ENCODE results near the gene ZNRF1. TPM values are rescaled to one million over a fixed set of nuclear protein-coding genes. Genes with fewer than 3 reads are reported as not detected.
A peak's percentile ranks its signal among the peaks of the same experiment; 100 is the strongest.

ZNRF1 gene
- total RNA-seq, 2 donors from 2014 or later = 16.7 to 17.5 TPM

DNA sequence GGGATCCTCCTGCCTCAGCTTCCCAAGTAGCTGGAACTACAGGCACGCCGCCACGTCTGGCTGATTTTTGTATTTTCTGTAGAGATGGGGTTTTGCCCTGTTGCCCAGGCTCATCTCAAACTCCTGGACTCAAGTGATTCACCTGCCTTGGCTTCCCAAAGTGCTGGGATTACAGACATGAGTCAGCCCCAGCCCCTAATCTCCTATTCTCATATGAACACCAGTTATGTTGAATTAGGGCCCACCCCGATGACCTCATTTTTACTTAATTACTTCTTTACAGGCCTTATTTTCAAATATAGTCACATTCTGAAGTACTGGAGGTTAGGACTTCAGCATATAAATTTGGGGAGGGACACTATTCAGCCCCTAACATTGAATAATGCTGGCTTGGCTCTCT is 49.2 kb downstream of the ZNRF1 start:
- intact Hi-C loops (cut with DNase I) = no loop called here

DNA sequence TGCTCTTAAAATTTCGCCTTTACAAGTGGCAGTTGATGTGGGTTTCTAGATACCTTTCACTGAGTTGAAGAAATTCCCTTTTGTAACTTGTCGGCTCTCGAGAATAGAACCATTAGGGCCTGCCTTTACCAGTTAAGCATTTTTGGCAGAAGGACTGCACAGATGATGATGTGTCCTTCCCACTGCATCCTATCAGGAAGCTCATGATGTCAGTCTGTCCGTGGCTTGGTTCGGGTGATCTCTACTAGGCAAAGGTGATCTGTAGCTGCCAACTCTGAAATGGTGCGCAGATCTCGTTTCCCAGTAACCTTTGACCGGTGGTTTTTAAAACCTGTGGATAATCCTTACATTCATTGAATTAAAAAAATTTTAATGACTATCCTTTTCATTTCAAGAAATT is 49.7 kb downstream of the ZNRF1 start:
- peak in 1 of 2 donors; percentile 69 for ATAC-seq
- no peak for DNase-seq
- intact Hi-C loops (cut with DNase I) = no loop called here

More for the DNA sequence above, 49.2 kb downstream of the ZNRF1 start:
- DNase-seq = no peak
- ATAC-seq = no peak

DNA sequence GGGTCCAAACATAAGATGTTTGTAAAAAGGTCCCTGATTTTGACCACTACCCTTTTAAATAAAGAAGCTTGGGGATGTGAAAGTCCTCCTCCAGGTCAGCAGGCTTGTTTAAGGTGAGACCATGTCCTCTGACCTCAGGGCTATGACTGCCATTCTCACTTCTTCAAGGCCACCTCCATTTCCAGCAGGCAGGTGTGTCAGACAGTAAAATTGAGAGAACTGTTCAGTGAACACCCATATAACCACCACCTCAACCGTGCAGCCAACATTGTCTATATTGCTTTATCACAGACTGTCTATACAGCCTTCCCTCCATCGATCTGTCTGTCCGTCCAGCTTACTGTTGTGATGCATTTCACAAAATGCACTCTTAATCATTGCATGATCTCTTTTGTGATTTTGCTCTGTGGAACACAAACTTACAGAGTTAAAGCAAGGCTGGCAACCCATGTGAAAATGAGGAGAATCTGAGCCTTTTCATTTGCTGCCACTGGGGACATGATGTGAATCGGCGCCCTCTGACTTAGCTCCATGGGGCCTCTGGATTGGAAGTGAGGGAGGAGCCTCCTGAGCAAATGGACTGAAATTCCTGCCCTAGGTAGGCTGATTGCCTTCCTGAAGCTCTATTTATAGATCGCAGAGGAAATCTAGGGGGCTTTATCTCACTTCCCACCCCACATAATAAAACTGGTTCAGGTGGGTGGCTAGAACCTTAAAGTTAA is 53.8 kb downstream of the ZNRF1 start:
- intact Hi-C loops (cut with DNase I) = no loop called here
- no peak for DNase-seq
- no peak for ATAC-seq

DNA sequence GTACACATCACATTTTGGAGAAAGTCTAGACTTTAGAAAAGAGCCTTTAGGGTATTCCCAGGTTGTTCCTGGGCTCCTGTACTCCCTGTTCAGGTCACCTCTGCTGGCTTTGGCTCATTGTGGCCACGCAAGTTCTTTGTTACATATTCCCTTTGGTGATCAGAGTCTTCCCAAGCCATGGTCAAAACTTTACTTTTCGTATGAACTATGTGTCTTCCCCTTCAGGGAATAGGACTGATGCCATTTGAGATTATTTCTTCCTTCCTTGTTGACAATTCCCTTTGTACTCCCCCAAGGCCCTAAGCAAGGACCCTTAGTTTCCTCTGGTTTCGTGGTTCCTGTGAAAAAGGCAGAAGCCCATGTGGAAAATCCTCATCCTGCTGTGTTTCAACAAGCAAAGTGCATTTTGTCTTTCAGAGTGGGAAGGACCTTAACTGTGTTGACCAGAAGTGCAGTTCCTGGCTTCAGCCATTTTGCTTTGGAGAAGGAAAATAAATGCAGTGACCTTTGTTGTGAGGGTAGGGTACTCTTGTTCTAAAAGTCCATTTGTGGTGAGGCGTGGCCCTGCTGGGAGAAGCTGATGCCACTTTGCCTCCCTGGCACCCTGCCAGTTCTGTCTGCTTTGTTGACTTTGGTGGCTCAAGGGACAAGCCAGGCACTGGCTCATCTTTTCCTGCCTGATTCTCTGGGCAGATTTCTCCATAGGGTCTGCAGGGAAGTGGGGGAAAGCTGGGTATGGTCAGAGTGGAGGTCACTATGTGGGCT is 55.1 kb downstream of the ZNRF1 start:
- ATAC-seq (peak; percentile 67 to 69), DNase-seq (peak; percentile 78)
- intact Hi-C loops (cut with DNase I) = no loop called here

DNA sequence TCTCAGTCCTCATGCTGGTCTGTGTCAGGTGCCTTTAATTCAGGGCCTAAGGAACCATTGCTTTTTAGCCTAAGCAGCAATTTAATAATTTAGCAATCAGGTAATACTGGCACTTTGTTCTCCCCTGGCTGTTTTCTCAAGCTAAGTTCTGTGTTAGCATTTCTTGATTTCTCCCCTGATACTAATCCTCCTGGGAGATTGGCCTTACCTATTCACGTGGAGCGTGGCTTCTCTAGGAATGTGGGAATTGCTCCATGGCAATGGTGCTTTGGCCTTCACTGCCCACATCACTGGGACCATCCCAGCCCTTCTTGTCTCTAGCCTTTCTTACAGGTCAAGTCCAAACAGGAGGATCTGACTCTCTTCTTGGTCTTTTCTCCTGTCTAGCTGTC is 55.7 kb downstream of the ZNRF1 start:
- no peak for ATAC-seq
- intact Hi-C loops (cut with DNase I) = no loop called here

DNA sequence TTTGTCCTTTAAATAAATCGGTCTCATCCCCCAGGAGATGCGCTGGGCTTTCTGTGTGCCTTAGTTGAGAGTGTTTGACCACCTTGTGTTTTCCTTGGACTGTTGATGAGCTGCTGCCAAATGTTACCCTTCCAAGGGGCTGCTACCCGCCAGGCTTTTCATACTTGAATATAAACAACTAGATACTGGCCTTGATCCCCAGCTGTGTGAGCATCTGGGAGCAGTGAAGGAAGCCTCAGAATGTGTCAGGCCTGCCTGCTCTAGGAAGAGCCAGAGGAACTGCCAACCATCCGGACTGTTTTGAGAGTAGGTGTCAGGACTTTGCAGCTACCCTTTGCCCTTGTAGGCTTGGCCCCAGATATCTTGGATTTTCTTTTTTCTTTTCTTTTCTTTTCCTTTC is 60.0 kb downstream of the ZNRF1 start:
- DNase-seq (no peak), ATAC-seq (no peak)
- intact Hi-C loops (cut with DNase I) = no loop called here

More for the DNA sequence above, 55.7 kb downstream of the ZNRF1 start:
- DNase-seq = no peak

DNA sequence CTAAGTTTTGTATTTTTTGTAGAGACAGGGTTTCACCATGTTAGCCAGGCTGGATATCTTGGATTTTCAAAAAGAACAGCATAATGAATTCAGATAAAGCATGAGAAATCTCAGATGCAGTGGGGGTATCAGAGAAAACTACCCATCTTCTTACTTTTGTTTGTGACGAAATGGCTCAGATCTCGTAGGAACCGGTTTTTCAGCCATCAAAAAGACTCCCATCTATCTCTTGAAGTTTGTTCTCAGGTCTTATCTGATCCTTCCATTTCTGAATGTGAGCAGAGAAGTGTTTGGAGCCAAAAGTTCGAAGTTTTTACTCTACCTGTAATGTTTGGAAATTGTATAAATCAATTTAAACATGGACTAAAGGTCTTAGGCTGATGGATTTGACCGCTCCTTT is 60.6 kb downstream of the ZNRF1 start:
- no peak for DNase-seq
- ATAC-seq = no peak
- intact Hi-C loops (cut with DNase I) = no loop called here

DNA sequence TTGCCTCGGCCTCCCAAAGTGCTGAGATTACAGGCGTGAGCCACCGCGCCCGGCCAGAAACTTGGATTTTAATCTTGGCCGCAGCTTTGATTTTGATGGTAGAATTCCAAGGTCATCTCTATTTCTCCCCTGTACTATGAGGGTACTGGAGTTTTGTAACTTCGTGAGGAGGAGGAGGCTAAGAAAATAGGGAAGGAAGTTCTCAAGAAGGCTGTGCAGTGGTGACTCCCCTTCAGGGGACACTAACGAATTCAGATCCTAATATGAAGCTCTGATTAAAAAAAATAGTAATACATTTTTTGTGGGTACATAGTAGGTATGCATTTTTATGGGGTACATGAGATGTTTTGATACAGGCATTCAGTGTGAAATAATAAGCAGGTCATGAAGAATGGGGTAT is 61.9 kb downstream of the ZNRF1 start:
- intact Hi-C loops (cut with DNase I) = no loop called here
- DNase-seq = no peak
- ATAC-seq = no peak

DNA sequence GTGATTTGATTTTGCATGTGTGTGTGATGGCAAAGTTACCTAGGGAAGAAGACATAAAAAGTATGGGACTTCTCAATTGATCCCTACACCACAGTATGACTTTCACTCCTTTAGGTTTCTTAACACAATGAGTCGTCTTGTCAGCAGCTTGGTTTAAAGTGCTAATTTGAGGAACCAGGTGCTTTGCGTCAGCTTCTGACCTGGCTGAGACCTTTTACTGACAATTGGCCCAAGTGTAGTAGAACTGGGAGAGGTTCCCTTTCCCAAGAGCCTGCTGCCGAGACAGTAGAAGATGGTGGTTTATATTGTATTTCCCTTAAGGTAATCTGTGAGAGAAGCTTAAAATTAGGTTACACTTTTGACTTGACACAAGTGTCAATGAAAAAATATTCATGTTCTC is 62.8 kb downstream of the ZNRF1 start:
- intact Hi-C loops (cut with DNase I) = no loop called here
- DNase-seq (no peak), ATAC-seq (no peak)

DNA sequence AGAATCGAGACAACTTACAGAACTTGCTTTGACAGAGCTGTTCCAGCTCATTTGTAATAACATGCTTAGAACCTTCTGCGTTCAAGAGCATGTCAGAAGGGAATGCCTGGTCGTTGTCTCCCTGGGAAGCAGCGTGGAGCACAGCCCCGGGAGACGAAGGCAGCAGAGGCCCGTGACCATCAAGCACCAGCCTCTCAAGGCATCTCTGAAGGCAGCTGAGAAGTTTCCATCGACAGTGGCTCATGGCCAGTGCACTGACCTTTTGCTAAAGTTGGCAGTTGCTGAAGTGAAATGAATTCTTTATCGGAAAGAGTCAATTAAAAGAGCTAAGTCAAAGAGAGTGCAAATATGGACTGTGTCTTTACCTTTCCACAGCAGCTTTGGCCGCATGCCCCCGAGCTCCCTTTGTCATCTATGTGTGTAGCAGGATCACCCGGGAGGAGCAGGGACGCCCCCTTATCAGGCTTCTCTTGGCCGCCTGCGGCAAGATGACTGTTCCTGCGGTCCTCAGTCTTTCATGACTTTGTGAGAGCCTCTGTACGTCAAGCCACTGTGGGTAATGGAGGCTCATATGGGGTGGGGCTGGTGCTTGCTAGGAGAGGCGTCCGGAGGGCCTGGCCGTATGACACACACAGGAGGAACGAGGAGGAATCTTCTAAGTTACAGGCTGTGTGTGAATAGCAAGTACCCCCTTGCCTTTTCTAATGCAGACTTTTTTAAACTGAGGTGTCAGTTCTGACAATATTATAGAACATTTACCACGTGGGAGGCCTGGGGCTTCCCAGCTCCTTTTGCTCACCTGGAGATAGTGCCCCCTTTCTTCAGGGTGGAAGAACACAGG is 63.5 kb downstream of the ZNRF1 start:
- peak; percentile 83 for DNase-seq
- peak; percentile 84 for ATAC-seq
- intact Hi-C loops (cut with DNase I) = no loop called here

DNA sequence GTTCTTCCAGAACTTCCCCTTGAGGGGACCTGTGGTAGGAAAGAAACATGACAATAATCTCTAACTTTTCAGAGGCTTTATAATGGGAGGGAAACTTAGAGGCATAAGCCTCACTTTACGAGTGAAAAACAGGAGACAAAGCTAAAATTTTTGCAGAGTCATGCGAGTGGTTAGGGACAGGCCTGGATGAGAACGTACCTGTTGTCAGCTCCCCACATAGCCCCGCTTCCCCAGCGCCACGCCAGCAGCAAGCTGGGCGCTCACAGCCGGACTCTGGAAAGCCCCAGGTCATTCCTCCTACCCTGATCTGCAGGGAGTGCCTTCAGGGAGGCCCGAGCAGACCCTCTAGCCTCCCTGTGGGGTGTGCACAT is 64.1 kb downstream of the ZNRF1 start:
- intact Hi-C loops (cut with DNase I) = no loop called here
- DNase-seq = no peak
- ATAC-seq = no peak

DNA sequence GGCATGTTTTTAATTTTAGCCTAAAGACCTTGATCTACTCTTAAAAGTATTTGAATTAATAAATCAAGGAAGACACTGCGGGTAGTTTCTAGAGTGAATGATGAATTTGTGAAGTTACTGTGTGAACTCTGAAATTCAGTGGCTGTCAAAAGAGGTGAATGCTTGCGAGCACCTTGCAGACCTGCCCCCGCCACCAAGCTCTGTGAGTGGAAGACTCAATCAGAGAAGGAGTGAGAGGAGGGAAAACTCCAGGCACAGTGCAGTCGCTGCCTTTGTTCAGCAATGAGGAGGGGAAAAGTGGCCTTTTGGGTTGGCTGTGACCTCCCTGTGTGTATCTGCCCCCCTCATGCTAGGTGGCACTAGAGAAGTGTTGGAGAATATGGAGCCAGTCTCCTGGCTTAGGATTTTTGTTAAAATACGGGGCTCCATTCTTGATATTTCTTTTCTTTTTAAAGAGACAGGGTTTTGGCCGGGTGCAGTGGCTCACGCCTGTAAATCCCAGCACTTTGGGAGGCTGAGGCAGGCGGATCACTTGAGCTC is 64.8 kb downstream of the ZNRF1 start:
- ATAC-seq = no peak
- DNase-seq = no peak
- intact Hi-C loops (cut with DNase I) = no loop called here

DNA sequence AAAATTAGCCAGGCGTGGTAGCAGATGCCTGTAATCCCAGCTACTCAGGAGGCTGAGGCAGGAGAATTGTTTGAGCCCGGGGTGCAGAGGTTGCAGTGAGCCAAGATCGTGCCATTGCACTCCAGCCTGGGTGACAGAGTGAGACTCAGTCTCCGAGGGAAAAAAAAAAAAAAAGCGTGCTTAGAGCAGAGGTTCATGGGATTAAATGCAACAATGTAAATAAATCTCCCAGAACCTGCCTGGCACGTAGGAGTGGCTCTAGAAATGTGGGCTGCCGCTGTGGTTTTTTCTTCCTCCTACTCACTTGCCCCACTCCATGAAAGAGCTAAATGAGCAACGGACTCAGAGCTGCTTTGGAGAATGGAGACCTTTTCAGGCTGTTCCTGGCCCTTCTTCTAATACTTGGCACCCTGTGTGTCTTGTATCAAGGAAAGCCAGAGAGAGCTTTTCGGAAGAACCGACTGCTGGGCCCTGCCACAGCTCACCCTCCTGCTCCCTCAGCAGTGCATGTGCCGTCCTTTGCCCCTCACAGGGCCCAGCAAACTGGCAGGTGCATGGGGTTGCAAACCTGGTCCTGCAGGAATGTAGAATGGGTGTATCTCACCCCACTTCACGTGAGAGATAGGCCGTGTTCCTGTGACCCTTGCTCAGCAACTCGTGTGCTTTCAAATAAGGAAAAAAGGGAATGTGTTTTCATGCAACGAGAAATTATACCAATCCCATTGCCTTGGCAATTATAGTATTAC is 65.8 kb downstream of the ZNRF1 start:
- ATAC-seq = no peak
- intact Hi-C loops (cut with DNase I) = no loop called here
- DNase-seq = no peak

DNA sequence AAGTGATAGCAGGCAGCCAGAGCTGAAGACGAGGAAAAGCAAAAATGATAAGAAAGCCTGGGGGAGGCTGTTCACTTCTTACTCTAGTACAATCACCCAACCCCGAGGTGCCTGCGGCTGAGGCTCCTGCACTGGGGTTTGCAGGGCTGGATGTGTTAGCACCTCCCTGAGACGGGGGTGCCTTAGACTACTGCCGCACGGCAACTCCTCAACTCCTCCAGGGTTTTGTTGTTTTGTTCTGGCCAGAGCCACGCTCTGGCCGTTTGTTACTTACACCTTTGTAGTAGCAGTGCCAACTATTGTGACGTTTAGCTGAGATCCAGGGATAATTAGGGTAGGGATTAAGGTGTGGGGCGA is 66.3 kb downstream of the ZNRF1 start:
- ATAC-seq (peak in 1 of 2 donors; percentile 44), DNase-seq (no peak)

DNA sequence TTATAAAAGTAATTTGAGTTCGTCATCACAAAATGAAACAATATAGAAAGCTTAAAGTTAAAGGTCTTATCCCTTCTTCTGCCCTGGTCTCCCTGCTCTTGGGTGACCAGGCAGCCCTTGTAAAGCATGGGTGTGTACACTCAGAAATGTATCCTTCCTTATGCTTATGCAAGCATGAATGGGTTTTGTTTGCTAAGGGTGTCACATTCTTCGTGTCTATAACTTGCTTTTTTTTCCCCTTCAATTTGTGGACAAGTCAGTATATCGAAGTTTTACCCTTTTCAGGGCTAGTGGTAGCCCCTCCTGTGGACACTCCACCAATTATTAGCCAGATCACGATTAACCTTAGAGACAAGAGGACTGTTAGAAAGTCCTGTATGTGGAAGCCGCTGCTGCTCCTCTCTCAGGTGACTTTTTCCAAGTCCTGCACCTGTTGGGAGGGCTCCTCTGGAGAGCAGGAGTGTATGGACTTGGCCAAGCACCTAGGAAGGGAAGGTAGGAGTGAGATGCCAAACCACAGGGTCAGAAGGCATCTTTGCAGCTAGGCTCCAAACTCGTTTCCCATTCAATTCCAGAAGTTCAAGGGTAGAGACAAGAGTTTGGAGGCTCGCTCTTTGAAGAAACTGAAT is 66.8 kb downstream of the ZNRF1 start:
- DNase-seq (no peak), ATAC-seq (no peak)
- intact Hi-C loops (cut with DNase I) = no loop called here

More for the DNA sequence above, 66.3 kb downstream of the ZNRF1 start:
- intact Hi-C loops (cut with DNase I) = no loop called here

DNA sequence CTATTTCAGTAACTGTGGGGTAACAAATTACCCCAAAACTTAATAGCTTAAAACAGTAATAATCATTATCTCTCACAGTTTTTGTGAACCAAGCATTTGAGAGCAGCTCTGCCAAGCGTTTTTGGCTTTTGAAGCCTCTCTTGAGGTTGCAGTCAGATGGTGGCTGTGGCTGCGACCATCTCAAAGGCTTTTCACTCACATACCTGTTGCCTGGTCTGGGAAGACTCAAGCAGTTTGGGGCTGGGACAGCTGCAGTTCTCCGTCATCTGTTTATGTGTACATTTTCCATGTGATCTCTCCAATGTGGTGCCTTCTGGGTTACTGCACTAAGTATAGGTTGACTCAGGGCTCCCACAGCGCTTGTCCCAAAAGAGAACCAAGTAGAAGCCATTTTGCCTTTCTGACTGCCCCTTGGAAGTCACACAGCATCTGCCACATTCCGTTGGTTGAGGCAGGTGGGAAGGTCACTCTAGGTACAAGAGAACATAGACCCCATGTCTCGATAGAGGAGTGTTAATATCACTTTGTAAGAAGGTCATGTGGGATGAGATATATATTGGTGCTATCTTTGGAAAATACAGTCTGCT is 68.1 kb downstream of the ZNRF1 start:
- no peak for DNase-seq
- intact Hi-C loops (cut with DNase I) = no loop called here
- no peak for ATAC-seq

DNA sequence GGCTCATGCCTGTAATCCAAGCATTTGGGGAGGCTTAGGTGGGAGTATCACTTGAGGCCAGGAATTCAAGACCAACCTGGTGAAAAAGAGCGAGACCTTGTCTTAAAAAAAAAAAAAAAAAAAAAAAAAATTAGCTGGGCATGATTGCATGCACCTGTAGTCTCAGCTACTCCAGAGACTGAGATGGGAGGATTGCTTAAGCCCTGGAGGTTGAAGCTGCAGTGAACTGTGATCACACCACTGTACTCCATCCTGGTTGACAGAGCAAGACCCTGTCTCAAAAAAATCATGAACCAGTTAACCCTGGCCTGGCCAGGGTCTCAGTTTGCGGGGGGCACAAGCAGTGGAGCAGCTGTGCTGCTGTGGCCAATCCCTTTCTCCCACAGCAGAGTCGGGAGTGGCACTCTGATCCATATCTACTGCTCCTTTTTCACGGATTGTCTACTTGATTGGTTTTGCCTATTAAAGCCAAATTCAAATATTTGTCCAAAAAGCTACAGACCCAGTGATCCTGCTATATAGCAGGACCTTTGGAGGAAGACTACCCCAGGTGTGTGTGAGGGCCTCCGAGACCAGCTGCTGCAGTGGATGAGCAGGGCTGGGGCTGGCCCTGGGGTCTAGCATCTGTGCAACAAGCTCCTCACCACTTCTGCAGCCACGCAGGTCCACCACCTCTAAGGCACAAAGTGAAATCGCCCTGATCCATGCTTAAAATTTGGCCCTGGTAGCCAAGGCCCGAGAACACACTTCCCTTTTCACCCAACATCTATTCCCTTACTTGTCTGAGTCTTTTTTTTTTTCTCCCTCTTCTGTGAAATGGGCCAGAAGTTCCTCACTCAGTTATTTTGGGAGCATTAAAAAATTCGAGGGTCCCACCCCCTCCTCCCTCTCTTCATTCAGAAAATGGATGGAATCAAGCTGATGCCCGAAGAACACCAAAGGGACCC is 69.5 kb downstream of the ZNRF1 start:
- DNase-seq (no peak), ATAC-seq (no peak)
- intact Hi-C loops (cut with DNase I) = no loop called here

Measured in left cardiac atrium (tissue), 4 donors.